GM12892 (cell line): Measurements from ENCODE around the gene RIN3.

Source experiments
- POLR2A ChIP-seq: IDR thresholded peaks from 2 replicates; pipeline ENCODE4 v1.6.1; 2011; ENCODE audit warnings: low read depth, low read length, control low read depth
- POLR2AphosphoS5 ChIP-seq: IDR thresholded peaks from 2 replicates; pipeline ENCODE4 v1.6.1; 2011; ENCODE audit warnings: low read depth, low read length, control low read depth
- TAF1 ChIP-seq: IDR thresholded peaks from 2 replicates; pipeline ENCODE4 v1.6.1; 2011; ENCODE audit warnings: low read depth, mild to moderate bottlenecking, control low read depth, low read length, borderline replicate concordance

DNA sequence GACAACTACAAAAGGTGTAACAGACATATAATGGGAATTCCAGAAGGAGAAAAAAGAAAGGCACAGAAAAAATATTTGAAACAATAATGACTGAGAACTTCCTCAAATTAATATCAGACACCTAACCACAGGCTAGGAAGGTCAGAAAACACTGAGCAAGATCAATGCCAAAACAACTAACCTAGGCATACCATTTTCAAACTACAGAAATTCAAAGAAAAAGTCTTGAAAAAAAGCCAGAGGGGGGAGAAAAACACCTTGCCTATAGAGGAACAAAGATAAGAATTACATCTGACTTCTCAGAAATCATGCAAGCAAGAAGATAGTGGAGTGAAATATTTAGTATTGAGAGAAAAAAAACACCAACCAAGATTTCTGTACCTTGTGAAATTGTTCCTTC is 77.8 kb downstream of the RIN3 start:
- TF ChIP-seq POLR2A, result no peak
- TF ChIP-seq POLR2AphosphoS5, result no peak
- TF ChIP-seq TAF1, result no peak
